D341Med (cell line): ENCODE results near the gene CBX4.
A peak's percentile ranks its signal among the peaks of the same experiment; 100 is the strongest.

Experiments used
- DNase-seq: peaks from one replicate; pipeline ENCODE4 v3.0.0; 2012; ENCODE audit warnings: low spot score

The CBX4 gene

GRCh38 chr17:79829004-79829403, 10.2 kb downstream of the CBX4 start:
- no peak for DNase-seq

GRCh38 chr17:79826841-79827578, 12.2 kb downstream of the CBX4 start:
- no peak for DNase-seq

- no peak for DNase-seq
Observed at GRCh38 chr17:79826204-79826680, 13.0 kb downstream of the CBX4 start.

GRCh38 chr17:79825580-79825921, 13.7 kb downstream of the CBX4 start:
- no peak for DNase-seq

- DNase-seq: no peak
Observed at GRCh38 chr17:79824893-79825579, 14.2 kb downstream of the CBX4 start.

- no peak for DNase-seq
Observed at GRCh38 chr17:79824234-79824633, 15.0 kb downstream of the CBX4 start.

- no peak for DNase-seq
Observed at GRCh38 chr17:79822583-79823124, 16.6 kb downstream of the CBX4 start.

GRCh38 chr17:79821331-79822095, 17.7 kb downstream of the CBX4 start:
- DNase-seq: no peak

- DNase-seq: no peak
Observed at GRCh38 chr17:79820959-79821330, 18.3 kb downstream of the CBX4 start.

- DNase-seq: no peak
Observed at GRCh38 chr17:79819534-79820276, 19.5 kb downstream of the CBX4 start.

GRCh38 chr17:79819085-79819484, 20.2 kb downstream of the CBX4 start:
- no peak for DNase-seq

GRCh38 chr17:79818026-79818758, 21.0 kb downstream of the CBX4 start:
- DNase-seq: no peak

- DNase-seq: no peak
Observed at GRCh38 chr17:79815836-79816461, 23.3 kb downstream of the CBX4 start.

- DNase-seq: peak; percentile 47
Observed at GRCh38 chr17:79814974-79815835, 24.0 kb downstream of the CBX4 start.

- DNase-seq: no peak
Observed at GRCh38 chr17:79814127-79814973, 24.9 kb downstream of the CBX4 start.

GRCh38 chr17:79813297-79814126, 25.7 kb downstream of the CBX4 start:
- DNase-seq: peak; percentile 91

- peak; percentile 56 for DNase-seq
Observed at GRCh38 chr17:79812353-79813258, 26.6 kb downstream of the CBX4 start.
